Measurements from ENCODE around the gene GRK5.

GRK5 gene

GRCh38 chr10:119302591-119303253, 95.4 kb downstream of the GRK5 start:
- no peaks in the 10 kb centered on the region for H3K36me3 ChIP-seq (ENCODE audit: low read length)
- H3K4me3 ChIP-seq (ENCODE audit: insufficient read depth, low read length, poor library complexity, severe bottlenecking) = no peak overlapping the region
- H3K79me2 ChIP-seq (ENCODE audit: insufficient read depth, low read length) = no peaks in the 10 kb centered on the region
- H3K27me3 ChIP-seq (ENCODE audit: low read length) = no peaks in the 10 kb centered on the region
- TF ChIP-seq CTCF (IDR thresholded peaks at IDR 0.05; ENCODE audit: insufficient read depth, low read length, poor library complexity, severe bottlenecking) (no peak), EZH2phosphoT487 (conservative IDR thresholded peaks at IDR 0.05; ENCODE audit: low read length) (no peak)
- no peaks in the 10 kb centered on the region for H4K20me1 ChIP-seq (ENCODE audit: low read depth, low read length)
- H3K9me3 ChIP-seq (ENCODE audit: insufficient read depth, low read length) = no peaks in the 10 kb centered on the region
- no peak overlapping the region for H2AFZ ChIP-seq (ENCODE audit: low read depth, low read length, severe bottlenecking)
- H3K4me2 ChIP-seq (ENCODE audit: low read depth, low read length, poor library complexity, severe bottlenecking) = no peak overlapping the region
- H3K9ac ChIP-seq (ENCODE audit: low read length) = no peak overlapping the region
- H3K27ac ChIP-seq (ENCODE audit: low read depth, low read length) = no peak overlapping the region
- no peaks in the 10 kb centered on the region for H3K9me2 ChIP-seq (replicated peaks; ENCODE audit: insufficient read depth, low read length)
- H3F3A ChIP-seq (ENCODE audit: insufficient read depth) = peaks cover 23% of the 10 kb centered on the region

- Histone ChIP-seq H3K4me2 (ENCODE audit: low read depth, low read length, poor library complexity, severe bottlenecking) (no peak overlapping the region), H3K79me2 (ENCODE audit: insufficient read depth, low read length) (no peaks in the 10 kb centered on the region; the same call in 1 of the 2 replicates), H3K9me2 (replicated peaks; ENCODE audit: insufficient read depth, low read length) (no peaks in the 10 kb centered on the region), H3F3A (ENCODE audit: insufficient read depth) (peaks cover 23% of the 10 kb centered on the region), H3K27ac (ENCODE audit: low read depth, low read length) (no peak overlapping the region), H3K27me3 (ENCODE audit: low read length) (no peaks in the 10 kb centered on the region), H4K20me1 (ENCODE audit: low read depth, low read length) (no peaks in the 10 kb centered on the region), H3K9me3 (ENCODE audit: insufficient read depth, low read length) (no peaks in the 10 kb centered on the region), H3K36me3 (ENCODE audit: low read length) (no peaks in the 10 kb centered on the region), H3K9ac (ENCODE audit: low read length) (no peak overlapping the region), H3K4me3 (ENCODE audit: insufficient read depth, low read length, poor library complexity, severe bottlenecking) (no peak overlapping the region), H2AFZ (ENCODE audit: low read depth, low read length, severe bottlenecking) (no peak overlapping the region)
- TF ChIP-seq CTCF (IDR thresholded peaks at IDR 0.05; ENCODE audit: insufficient read depth, low read length, poor library complexity, severe bottlenecking) (no peak), EZH2phosphoT487 (conservative IDR thresholded peaks at IDR 0.05; ENCODE audit: low read length) (no peak)
Observed at GRCh38 chr10:119303886-119304285, 96.5 kb downstream of the GRK5 start.

- H4K20me1 ChIP-seq (ENCODE audit: low read depth, low read length) = no peaks in the 10 kb centered on the region
- H3K36me3 ChIP-seq (ENCODE audit: low read length) = no peaks in the 10 kb centered on the region
Observed at GRCh38 chr10:119304541-119304940, 97.2 kb downstream of the GRK5 start.

More at GRCh38 chr10:119304541-119304940, 97.2 kb downstream of the GRK5 start:
- Histone ChIP-seq H3F3A (ENCODE audit: insufficient read depth) (peaks cover 23% of the 10 kb centered on the region), H3K9me3 (ENCODE audit: insufficient read depth, low read length) (no peaks in the 10 kb centered on the region), H2AFZ (ENCODE audit: low read depth, low read length, severe bottlenecking) (no peak overlapping the region), H3K9ac (ENCODE audit: low read length) (peak overlapping the region; percentile 69), H3K4me2 (ENCODE audit: low read depth, low read length, poor library complexity, severe bottlenecking) (peak overlapping the region; percentile 91), H3K79me2 (ENCODE audit: insufficient read depth, low read length) (peaks cover 3% of the 10 kb centered on the region; the same call in 1 of the 2 replicates), H3K27ac (ENCODE audit: low read depth, low read length) (peak overlapping the region; percentile 98), H3K4me3 (ENCODE audit: insufficient read depth, low read length, poor library complexity, severe bottlenecking) (no peak overlapping the region), H3K9me2 (replicated peaks; ENCODE audit: insufficient read depth, low read length) (no peaks in the 10 kb centered on the region), H3K27me3 (ENCODE audit: low read length) (no peaks in the 10 kb centered on the region)
- TF ChIP-seq EZH2phosphoT487 (conservative IDR thresholded peaks at IDR 0.05; ENCODE audit: low read length) (no peak), CTCF (IDR thresholded peaks at IDR 0.05; ENCODE audit: insufficient read depth, low read length, poor library complexity, severe bottlenecking) (no peak)
